Measurements from ENCODE around the gene RHOB.

Gene RHOB

GRCh38 chr2:20401489-20401835 is 45.4 kb upstream of the RHOB start:
- Histone ChIP-seq H3K4me3 (ENCODE audit: low read depth, low read length) (no peak overlapping the region), H3K27ac (no peak overlapping the region), H3K36me3 (replicated peaks) (no peaks in the 10 kb centered on the region), H3K27me3 (replicated peaks) (no peaks in the 10 kb centered on the region)
- TF ChIP-seq, protein P1, sequence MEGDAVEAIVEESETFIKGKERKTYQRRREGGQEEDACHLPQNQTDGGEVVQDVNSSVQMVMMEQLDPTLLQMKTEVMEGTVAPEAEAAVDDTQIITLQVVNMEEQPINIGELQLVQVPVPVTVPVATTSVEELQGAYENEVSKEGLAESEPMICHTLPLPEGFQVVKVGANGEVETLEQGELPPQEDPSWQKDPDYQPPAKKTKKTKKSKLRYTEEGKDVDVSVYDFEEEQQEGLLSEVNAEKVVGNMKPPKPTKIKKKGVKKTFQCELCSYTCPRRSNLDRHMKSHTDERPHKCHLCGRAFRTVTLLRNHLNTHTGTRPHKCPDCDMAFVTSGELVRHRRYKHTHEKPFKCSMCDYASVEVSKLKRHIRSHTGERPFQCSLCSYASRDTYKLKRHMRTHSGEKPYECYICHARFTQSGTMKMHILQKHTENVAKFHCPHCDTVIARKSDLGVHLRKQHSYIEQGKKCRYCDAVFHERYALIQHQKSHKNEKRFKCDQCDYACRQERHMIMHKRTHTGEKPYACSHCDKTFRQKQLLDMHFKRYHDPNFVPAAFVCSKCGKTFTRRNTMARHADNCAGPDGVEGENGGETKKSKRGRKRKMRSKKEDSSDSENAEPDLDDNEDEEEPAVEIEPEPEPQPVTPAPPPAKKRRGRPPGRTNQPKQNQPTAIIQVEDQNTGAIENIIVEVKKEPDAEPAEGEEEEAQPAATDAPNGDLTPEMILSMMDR (IDR thresholded peaks at IDR 0.05; ENCODE audit: low read depth, low read length, missing control alignments): no peak
- in situ Hi-C loops (cut with HindIII; ENCODE audit: low pct_ligation_motif_present, low sequenced_read_pairs): loop anchor here (25.0 kb wide), 1 partner anchor 236 kb away; no protein-coding TSS in a partner anchor
- DNase-seq: no peak

DNA sequence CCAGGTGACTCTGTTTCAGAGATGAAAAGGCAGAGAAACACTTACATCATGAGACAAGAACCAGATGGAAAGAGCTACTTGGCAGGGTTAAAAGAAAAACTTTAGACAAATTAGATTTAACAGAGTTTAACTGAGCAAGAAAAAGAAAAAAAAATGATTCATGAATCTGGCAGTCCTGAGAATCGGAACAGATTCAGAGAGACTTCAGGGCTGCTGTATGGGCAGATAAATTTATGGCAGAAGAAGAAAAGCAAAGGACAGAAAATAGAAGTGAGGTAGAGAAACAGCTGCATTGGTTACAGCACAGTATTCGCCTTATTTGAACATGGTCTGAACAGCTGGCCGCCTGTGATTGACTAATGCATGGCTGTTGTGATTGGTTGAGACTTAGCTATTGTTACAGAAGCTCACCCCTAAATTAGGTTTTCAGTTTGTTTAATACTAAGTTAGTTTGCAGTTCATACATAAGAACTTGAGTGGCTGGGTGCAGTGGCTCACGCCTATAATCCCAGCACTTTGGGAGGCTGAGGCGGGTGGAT is 43.0 kb upstream of the RHOB start:
- no peak for DNase-seq
- no peak overlapping the region for H3K4me3 ChIP-seq (ENCODE audit: low read depth, low read length)

GRCh38 chr2:20404950-20405349 is 41.9 kb upstream of the RHOB start:
- in situ Hi-C loops (cut with HindIII; ENCODE audit: low pct_ligation_motif_present, low sequenced_read_pairs): loop anchor here (25.0 kb wide), 1 partner anchor 232 kb away; no protein-coding TSS in a partner anchor
- TF ChIP-seq, protein P1 (IDR thresholded peaks at IDR 0.05; ENCODE audit: low read depth, low read length, missing control alignments): no peak
- DNase-seq: no peak
- no peak overlapping the region for H3K27ac ChIP-seq
- H3K27me3 ChIP-seq (replicated peaks): no peaks in the 10 kb centered on the region
- no peak overlapping the region for H3K4me3 ChIP-seq (ENCODE audit: low read depth, low read length)
- H3K36me3 ChIP-seq (replicated peaks): no peaks in the 10 kb centered on the region

More for the DNA sequence above, 43.0 kb upstream of the RHOB start:
- in situ Hi-C loops (cut with HindIII; ENCODE audit: low pct_ligation_motif_present, low sequenced_read_pairs): loop anchor here (25.0 kb wide), 1 partner anchor 233 kb away; no protein-coding TSS in a partner anchor
- Histone ChIP-seq H3K36me3 (replicated peaks) (no peaks in the 10 kb centered on the region), H3K27me3 (replicated peaks) (no peaks in the 10 kb centered on the region), H3K27ac (no peak overlapping the region)
- TF ChIP-seq, protein P1 (IDR thresholded peaks at IDR 0.05; ENCODE audit: low read depth, low read length, missing control alignments): no peak

- in situ Hi-C loops (cut with HindIII; ENCODE audit: low pct_ligation_motif_present, low sequenced_read_pairs): loop anchor here (25.0 kb wide), 1 partner anchor 228 kb away; no protein-coding TSS in a partner anchor
- Histone ChIP-seq H3K27ac (no peak overlapping the region), H3K36me3 (replicated peaks) (no peaks in the 10 kb centered on the region), H3K27me3 (replicated peaks) (no peaks in the 10 kb centered on the region), H3K4me3 (ENCODE audit: low read depth, low read length) (no peak overlapping the region)
- no peak for DNase-seq
- TF ChIP-seq, protein P1 (IDR thresholded peaks at IDR 0.05; ENCODE audit: low read depth, low read length, missing control alignments): no peak
Measured at GRCh38 chr2:20409039-20409438, 37.8 kb upstream of the RHOB start.

GRCh38 chr2:20410556-20411277 is 36.2 kb upstream of the RHOB start:
- DNase-seq: no peak
- no peaks in the 10 kb centered on the region for H3K36me3 ChIP-seq (replicated peaks)
- no peaks in the 10 kb centered on the region for H3K27me3 ChIP-seq (replicated peaks)
- H3K27ac ChIP-seq: no peak overlapping the region
- TF ChIP-seq, protein P1 (IDR thresholded peaks at IDR 0.05; ENCODE audit: low read depth, low read length, missing control alignments): no peak
- no peak overlapping the region for H3K4me3 ChIP-seq (ENCODE audit: low read depth, low read length)
- in situ Hi-C loops (cut with HindIII; ENCODE audit: low pct_ligation_motif_present, low sequenced_read_pairs): loop anchor here (25.0 kb wide), 1 partner anchor 227 kb away; no protein-coding TSS in a partner anchor

Measured in brain microvascular endothelial cell (primary cell).